Measurements from ENCODE around the gene SLC17A7.
"Not testable (repeated sequence)": the region's sequence is repeated elsewhere in the genome, so short reads cannot be mapped to it uniquely, and the experiment has no call there.

The SLC17A7 gene

DNA sequence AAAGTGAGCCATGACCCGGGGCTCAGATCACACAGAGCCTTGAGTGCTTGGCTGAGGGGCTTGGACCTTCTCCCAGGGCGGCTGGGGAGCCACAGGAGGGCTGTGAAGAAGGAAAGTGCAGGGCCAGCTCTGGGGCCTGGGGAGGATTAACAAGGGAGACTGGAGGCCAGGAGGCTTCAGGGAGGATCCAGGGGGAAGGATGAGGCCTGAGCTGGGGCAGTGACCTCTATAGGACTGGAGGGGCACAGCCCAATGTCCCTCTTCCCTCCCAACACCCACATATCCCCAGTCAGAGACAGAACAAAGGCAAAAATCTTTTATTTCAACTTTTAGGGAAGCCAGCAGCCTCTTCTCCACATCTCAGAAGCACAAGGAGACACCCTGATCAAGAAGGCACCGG is 4.7 kb upstream of the SLC17A7 start:
- DNase-seq (ENCODE audit: low read depth in 1 of 2, low spot score in 1 of 2): no peak

DNA sequence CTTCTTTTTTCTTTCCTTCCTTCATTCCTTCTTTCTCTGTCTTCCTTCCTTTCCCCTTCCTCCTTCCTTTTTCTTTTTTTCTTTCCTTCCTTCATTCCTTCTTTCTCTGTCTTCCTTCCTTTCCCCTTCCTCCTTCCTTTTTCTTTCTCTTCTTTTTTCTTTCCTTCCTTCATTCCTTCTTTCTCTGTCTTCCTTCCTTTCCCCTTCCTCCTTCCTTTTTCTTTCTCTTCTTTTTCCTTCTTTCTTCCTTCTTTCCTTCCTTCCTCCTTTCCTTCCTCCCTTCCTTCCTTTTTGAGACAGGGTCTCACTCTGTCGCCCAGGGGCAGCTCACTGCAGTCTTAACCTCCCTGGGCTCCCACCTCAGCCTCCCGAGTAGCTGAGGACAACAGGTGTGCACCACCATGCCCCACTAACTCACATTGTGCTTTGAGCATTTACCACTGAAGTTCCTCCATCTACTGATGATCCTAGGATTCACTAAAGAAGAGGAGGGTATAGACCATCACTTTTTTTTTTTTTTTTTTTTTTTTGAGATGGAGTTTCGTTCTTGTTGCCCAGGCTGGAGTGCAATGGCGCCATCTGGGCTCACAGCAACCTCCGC is 2.9 kb upstream of the SLC17A7 start:
- not testable (repeated sequence) for DNase-seq (ENCODE audit: low read depth in 1 of 2, low spot score in 1 of 2)

DNA sequence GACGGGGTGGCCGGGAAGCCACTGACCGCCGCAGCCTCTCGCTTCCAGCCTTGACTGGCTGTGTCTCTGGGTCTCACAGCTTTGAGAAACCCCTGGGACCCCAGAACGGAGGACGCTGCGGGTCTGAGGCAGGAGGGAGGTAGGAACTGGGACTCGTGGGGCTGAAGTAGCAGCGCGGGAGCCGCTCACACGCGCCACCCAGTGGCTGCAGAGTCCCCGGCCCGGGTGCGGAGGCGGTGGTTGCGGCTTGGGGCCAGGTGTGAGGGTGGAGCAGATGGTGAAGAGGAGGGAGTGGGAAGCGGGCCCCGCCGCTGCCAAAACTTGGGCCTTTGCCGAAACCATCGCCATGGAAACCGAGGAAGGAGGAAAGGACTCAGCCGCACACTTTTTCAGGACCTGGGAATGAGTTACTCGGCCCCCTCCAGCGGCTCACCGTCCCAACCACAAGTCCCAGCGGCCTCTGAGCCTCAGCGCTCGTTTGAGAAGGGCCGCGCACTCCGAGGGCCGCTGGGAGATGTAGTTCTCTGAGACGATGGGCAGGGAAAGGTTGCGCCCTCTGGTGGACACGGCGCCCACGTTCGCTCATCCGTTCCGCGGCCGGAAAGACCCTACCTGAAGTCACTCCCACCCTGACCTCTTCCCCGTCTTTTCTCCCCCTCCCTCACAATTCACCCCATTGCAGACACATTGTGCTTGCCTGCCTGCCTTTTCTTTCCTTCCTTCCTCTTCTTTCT is 2.2 kb upstream of the SLC17A7 start:
- peak; percentile 86 to 88 for DNase-seq (ENCODE audit: low read depth in 1 of 2, low spot score in 1 of 2)

DNA sequence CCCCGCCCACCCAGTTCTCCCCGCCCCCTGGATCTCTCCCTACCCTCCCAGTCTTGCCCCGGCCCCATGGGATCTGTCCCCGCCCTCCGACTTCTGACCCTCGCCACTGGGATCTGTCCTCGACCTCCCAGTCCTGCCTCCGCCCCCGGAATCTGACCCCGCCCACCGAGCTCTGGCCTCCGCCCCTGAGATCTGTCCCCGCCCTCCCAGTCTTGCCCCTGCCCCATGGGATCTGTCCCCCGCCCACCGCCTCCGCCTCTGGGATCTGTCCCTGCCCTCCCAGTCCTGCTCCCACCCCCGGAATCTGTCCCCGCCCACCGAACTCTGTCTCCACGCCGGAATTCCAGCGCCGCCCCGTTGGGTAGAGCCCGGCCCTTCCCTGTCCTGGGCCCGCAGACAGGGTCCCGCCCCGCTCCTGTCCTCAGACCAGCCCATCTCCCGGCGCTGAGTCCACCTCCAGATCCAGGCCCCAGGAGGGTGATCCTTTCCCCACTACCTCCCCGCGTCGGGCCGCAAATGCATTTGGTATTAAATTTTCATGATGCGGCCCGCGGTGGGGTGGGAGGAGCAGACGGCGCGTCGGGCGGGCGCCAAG is 1.5 kb upstream of the SLC17A7 start:
- DNase-seq (ENCODE audit: low read depth in 1 of 2, low spot score in 1 of 2): peak; percentile 30 to 37

DNA sequence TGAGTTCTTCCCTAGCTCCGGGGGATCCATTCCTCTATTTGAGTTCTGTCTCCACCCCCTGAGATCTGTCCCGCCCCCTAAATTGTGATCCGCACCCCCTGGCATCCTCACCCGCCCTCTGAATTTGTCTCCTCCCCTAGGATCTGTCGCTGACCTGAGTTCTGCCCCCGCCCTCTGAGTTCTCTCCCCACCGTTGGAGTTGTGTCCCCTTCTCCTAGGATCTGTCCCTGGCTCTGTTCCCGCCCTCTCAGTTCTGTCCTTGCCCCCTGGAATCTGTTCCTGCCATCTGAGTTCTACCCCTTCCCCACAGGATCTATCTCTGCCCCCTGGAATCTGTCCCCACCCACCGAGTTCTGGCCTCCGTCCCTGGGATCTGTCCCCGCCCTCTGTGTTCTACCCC is 1.0 kb upstream of the SLC17A7 start:
- no peak for DNase-seq (ENCODE audit: low read depth in 1 of 2, low spot score in 1 of 2)

DNA sequence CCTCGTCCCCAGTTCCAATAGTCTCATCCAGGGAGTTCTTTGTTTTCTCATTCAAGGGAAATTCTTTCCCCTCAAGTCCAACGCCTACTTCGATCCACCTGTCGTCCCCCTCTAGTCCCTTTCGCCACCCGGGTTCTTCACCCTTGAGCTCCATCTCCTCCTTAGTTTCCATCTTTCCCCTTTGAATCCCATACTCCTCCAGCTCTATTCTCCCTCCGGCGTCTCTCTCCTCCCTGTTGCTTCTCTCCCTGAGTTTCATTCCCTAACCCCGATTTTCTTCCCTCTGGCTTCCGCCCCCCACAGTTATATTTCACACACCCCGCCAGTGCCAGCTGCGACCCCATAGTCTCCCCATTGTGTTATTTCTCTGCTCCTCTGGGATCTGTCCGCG is 628 bp upstream of the SLC17A7 start:
- DNase-seq (ENCODE audit: low read depth in 1 of 2, low spot score in 1 of 2): no peak

DNA sequence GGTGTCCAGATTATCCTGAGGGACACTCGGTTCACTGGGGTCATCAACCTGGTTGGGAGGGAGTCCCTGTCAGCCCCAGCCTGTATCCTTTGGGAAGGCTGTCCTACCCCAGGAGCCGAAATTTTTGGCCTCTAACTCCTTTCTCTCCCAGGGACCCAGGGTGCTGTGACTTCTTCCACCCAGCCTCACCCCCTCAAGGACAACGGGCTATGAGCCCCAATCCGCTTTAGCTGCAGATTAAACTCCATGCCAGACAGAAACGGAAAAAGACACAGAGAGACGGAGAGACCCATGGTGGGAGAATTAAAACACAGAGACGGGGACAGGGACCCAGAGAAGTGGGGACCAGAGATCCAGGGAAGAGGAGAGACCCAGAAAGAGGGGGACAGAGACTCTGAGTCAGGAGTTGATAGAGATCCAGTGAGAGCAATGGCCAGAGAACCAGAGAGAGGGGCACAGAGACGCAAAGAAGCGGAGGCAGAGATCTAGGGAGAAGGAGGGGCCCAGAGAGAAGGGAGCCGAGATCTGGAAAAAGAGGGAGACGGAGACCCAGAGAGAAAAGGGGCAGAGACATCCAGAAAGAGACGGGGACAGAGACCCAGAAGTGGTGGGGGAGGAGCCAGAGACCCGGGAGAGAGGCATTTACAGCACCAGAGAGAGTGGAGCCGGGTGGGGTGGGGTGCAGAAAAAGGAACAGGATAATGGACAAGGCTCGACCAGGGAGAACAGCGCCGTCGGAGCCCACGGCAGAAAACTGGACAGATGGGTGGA is 703 bp downstream of the SLC17A7 start:
- no peak for DNase-seq (ENCODE audit: low read depth in 1 of 2, low spot score in 1 of 2)

DNA sequence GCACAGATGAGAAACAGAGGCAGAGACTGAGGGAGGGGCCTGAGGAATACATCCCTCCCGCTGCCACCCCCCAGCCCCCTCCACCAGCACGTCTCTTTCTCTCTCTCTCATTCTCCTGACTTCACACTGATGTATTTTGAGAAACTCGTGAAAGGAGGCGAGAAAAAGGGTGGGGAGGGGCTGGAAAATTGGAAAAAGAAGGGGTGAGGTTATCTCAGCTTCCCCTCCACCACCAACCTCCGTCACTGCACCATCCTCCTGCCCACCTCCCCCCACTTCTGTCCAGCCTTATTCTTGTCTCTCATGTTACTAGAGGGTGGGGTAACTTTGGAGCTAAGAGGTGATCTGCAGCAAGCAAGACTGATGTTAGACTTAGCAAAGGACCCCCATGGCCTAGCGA is 1.5 kb downstream of the SLC17A7 start:
- DNase-seq (ENCODE audit: low read depth in 1 of 2, low spot score in 1 of 2): no peak

DNA sequence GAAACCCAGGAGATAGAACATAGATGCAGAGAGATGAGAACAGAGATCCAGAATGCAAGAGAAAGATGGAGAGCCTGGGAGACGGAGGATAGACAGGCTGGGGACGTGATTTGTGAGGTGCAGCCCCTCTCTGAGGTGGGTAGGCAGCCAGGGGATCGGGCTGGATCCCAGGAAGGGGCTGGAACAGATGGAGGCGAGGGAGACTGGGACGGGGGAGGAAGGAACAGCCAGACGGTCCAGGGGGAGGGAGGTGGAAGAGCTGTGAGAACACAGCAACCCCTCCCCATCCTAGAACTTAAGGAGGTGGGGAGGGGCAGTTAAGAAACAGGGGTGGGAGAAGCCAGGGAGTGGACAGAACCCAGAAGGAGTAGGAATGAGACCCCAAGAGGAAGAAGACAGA is 3.1 kb downstream of the SLC17A7 start:
- no peak for DNase-seq (ENCODE audit: low read depth in 1 of 2, low spot score in 1 of 2)

DNA sequence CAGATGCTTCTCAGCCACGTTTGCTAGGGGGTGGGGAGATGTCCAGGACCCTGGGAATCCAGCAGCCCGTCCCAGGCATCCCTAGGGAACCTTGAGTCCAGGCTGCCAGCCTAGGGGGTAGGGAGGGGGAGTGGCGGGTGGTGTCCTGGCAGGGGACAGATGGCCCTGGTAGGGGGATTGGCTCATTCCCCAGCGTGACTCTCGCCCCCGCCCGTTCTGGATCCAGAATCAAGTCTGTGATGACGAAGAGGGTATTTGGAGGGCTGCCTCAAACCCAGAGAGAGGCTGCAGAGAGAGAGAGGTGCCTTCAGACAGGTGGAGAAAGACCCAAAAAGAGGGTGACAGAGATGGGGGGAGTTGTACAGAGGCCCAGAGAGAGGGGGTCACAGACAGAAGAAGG is 4.1 kb downstream of the SLC17A7 start:
- no peak for DNase-seq (ENCODE audit: low read depth in 1 of 2, low spot score in 1 of 2)

DNA sequence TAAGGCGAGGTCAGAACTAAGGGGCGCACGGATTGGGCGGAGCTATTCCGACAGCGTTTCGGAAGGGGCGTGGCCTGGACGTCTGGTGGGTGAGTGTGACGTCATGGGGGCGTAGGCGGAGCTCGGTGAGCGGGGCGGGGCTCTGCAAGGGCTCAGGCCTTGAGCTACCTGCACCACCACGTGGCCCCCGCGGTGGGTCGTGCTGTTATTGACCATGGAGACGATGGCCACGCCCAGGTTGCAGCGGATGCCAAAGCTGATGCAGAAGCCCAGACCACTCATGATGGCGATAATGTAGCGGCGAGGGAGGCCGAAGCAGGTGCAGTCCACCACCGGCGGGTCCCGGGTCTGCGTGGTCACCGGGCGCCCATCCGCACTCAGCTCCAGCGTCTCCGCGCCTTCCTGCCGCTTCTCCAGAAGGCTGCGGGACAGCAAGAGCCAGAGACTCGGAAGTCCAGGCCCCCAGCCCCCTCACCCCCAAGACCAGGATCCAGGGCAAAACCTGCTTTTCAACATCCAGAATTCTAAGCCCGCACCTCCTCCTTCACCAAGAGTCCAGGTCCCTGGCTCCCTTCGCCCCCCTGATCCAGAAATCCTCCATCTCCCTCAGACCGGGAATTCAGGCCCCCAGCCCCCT is 4.8 kb downstream of the SLC17A7 start:
- DNase-seq (ENCODE audit: low read depth in 1 of 2, low spot score in 1 of 2): no peak

DNA sequence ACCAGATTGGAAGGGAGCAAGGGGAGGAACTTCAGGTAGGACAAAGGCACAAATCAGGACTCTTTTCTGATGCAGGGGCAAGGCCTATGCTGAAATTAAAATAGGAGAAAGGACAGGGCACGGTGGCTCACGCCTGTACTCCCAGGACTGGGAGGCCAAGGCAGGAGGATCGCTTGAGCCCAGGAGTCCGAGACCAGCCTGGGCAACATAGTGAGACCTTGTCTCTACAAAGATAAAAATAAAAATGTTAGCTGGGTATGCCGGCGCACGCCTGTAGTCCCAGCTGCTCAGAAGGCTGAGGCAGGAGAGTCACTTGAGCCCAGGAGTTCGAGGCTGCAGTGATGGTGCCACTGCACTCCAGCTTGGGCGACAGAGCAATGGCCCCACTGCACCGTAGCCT is 5.7 kb downstream of the SLC17A7 start:
- no peak for DNase-seq (ENCODE audit: low read depth in 1 of 2, low spot score in 1 of 2)

DNA sequence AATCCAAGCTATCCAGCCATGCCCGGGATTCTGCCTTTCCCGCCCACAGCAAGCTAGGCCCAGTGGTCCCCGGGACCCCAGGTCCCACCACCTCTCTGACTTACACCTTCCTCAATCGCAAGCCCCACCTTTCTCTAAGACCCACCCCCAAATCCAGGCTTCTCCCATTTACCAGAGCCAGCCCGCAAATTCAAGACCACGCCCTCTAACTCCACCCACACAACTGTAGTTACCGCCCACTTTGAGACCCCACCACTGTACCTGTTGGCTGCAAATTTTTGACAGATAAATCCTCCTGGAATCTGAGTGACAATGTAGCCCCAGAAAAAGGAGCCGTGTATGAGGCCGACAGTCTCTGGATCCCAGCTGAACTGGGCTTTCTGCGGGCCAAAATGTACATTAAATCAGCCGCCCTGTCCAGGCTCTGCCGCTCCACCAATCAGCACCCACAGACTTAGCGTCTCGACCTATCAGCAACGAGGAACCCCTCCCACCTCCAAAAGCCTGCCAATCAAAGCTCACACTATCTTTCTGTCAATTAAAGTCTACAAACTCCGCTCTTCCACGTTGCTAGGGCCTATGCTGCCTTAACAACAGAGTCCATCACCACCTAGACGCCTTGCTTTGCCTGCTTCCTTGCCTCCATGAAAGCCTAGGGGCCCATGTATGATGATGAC is 6.3 kb downstream of the SLC17A7 start:
- DNase-seq (ENCODE audit: low read depth in 1 of 2, low spot score in 1 of 2): no peak

DNA sequence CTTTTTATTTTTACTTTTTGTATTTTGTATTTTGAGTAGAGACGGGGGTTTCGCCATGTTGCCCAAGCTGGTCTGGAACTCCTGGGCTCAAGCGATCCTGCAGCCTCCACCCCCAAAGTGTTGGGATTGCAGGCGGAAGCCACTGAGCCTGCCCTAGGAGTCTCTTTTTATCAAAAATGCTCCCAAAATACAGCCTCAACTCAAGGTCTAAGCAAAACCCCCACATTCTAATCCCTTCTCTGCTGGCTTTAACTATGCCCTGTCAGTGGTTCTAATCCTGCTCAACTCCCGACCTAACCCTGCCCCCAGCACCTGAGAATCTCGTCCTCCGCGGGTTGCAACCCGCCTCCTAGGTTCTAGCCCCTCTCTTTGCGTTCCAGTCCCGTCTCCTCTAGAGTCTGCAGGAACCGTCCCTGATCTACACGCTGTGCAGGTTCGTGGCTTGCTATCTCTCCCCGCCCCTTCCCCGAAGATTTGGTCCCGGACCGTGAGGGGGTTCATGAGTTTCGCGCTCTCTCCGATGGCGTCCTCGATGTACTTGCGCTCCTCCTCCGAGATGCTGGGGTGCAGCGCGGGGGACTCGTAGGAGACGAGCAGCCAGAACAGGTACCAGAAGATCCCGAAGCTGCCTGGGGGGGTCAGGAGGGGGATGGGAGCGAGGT is 8.0 kb downstream of the SLC17A7 start:
- no peak for DNase-seq (ENCODE audit: low read depth in 1 of 2, low spot score in 1 of 2)

DNA sequence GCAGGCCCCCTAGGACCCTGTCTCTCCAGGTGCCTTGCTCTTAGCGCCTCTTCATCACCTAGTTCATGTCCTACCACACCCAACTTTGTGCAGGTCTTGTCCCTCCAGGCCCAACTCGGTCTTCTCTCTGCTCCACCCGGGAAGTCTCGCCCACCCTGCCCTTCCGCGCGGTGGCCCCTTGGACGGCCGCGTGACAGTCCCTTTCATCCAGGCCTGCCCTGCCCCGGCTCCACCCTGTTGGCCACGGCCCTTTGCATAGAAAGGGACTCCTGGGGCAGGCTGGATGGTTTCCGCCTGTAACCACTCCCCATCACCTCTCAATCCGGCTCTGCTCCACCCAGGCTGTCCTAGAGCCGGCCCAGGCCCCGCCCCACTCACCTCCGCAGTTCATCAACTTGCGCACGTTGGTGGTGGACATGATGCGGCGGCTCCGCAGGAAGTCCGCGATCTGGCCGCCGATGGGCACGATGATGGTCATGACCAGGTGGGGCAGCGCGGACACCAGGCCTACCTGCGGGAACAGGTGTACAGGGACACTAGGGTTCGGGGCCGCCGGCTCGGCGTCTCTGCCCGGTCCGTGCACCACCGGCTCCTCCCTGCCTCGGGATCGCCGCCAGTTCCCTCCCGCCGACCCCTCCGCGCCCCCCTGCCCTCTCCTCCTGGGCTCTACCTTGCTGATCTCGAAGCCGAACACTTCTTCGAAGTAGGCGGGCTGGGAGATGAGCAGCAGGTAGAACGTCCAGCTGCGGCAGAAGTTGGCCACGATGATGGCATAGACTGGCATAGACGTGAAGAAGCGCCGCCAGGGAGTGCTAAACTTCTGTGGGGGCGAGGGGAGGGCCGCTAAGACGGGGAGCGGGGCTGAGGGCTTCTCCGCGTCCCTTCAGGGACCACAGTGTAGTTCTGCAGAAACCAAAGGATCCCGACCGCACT is 8.9 kb downstream of the SLC17A7 start:
- DNase-seq (ENCODE audit: low read depth in 1 of 2, low spot score in 1 of 2): no peak

DNA sequence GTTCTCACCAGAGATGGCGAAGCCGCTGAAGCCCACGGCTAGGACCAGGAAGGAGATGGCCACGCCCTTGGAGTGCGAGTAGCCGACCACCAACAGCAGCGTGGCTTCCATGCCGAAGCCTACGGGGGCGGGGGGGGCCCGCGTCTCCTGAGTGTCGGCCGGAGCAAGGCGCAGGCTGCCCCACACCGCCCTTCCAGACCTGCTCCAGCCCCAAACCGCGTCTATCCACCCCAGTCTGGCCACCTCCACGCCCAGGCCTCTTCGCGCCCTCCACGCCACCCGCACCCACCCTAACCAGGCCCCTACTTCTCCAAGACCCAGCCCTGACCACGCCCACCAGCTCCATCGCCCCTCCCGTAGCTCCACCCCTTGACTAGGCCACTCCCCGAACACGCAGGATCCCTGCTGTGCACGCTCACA is 10.0 kb downstream of the SLC17A7 start:
- no peak for DNase-seq (ENCODE audit: low read depth in 1 of 2, low spot score in 1 of 2)

DNA sequence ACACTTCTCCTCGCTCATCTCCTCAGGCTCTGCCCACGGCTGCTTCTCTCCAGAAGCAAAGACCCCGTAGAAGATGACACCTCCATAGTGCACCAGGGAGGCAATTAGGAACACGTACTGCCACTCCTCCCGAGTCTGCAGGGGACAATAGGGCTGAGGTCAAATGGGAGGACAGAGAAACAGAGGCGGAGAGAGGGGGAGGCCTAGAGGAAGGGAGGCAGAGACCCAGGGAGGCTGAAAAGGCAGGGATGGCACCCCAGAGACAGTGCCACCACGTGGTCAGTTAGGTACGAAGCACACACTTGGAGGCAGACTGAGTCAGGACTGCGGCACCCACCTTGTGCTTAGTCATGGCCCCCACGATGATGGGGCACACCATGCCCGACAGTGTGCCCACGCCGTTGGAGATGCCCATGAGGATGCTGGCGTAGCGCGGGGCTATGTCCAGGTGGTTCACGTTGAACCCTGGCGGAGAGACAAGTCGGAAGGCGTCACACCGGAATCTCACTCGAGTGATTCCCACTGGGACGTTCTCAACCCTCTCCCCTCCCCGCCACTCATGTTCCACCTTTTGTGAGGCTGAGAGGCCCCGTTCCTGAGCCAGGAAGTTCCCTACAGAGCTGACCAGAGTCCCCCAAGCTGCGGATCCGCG is 10.5 kb downstream of the SLC17A7 start:
- DNase-seq (ENCODE audit: low read depth in 1 of 2, low spot score in 1 of 2): no peak

DNA sequence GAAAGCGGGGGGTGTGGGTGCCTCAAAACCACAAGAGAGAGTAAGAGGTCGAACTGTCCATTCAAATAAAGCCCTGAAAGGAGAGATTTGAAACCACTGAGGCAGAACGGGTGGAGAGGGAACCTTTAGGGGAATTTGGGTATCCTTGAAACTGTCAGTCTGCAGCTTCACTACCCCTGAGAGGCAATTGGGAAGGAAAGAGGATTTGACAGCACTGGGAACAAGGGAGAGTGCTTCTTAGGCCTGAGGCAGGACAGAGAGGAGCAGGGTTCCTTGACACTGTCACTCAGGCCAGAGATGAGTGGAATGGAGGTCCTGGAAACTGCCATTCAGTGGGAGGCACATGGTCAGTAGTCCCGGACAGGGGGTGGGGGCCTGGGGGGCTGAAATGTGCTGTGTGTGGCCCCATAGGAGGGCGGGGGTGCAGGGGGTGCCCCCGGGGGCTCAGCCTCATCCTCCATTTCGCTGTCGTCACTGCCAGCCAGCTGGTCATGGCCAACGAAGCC is 11.1 kb downstream of the SLC17A7 start:
- DNase-seq (ENCODE audit: low read depth in 1 of 2, low spot score in 1 of 2): no peak
